Measurements from ENCODE around the gene SLC23A2. TPM values are rescaled to one million over a fixed set of nuclear protein-coding genes. Genes with fewer than 3 reads are reported as not detected.

SLC23A2 gene
- total and polyA plus RNA-seq, 12 donors, result 51.0 to 294 (median 145) TPM

- H3K4me3 ChIP-seq, result no peak overlapping the region
- no peaks in the 10 kb centered on the region for H3K9me3 ChIP-seq (replicated peaks in 1 of 3)
- no peaks in the 10 kb centered on the region for H3K27me3 ChIP-seq
- H3K4me1 ChIP-seq (replicated peaks in 1 of 2), result peaks cover 9 to 40% of the 10 kb centered on the region in 2 donors
- 77 to 84% (median 78%) methylated on average over 12 of the region's 12 CpGs for WGBS, 4 donors
- no peak for TF ChIP-seq CTCF (IDR thresholded peaks at IDR 0.05)
- no peak for TF ChIP-seq POLR2A (IDR thresholded peaks at IDR 0.05)
- intact Hi-C loops (cut with DNase I), result no loop called here
- peaks cover 0 to 31% of the 10 kb centered on the region in 2 donors for H3K36me3 ChIP-seq (replicated peaks in 1 of 2)
- peak in 2 of 7 donors; percentile 4 to 42 for DNase-seq
- H3K27ac ChIP-seq, result peak overlapping the region in 4 of 5 donors; percentile 29 to 75 (median 54)
Observed at GRCh38 chr20:4967752-4968477, 33.4 kb downstream of the SLC23A2 start.

- no peak overlapping the region for H3K4me3 ChIP-seq
- TF ChIP-seq CTCF (IDR thresholded peaks at IDR 0.05) (no peak), POLR2A (IDR thresholded peaks at IDR 0.05) (no peak)
- no peaks in the 10 kb centered on the region for H3K9me3 ChIP-seq (replicated peaks in 1 of 3)
- peak in 2 of 7 donors; percentile 5 to 38 for DNase-seq
- 58 to 75% (median 64%) methylated on average over 4 of the region's 4 CpGs for WGBS, 4 donors
- intact Hi-C loops (cut with DNase I), result no loop called here
- peaks cover 0 to 31% of the 10 kb centered on the region in 2 donors for H3K36me3 ChIP-seq (replicated peaks in 1 of 2)
- H3K27ac ChIP-seq, result peak overlapping the region; percentile 29 to 75 (median 39)
- H3K27me3 ChIP-seq, result no peaks in the 10 kb centered on the region
- H3K4me1 ChIP-seq (replicated peaks in 1 of 2), result peaks cover 7 to 40% of the 10 kb centered on the region in 2 donors
Observed at GRCh38 chr20:4966826-4967751, 34.2 kb downstream of the SLC23A2 start.

- TF ChIP-seq CTCF (IDR thresholded peaks at IDR 0.05) (peak in 1 of 6 experiments; percentile 5), POLR2A (IDR thresholded peaks at IDR 0.05) (no peak)
- H3K4me3 ChIP-seq, result no peak overlapping the region
- H3K27ac ChIP-seq, result peak overlapping the region; percentile 82 to 99 (median 91)
- no peaks in the 10 kb centered on the region for H3K36me3 ChIP-seq (replicated peaks in 1 of 2)
- peaks cover 14 to 53% of the 10 kb centered on the region in 2 donors for H3K4me1 ChIP-seq (replicated peaks in 1 of 2)
- WGBS, 4 donors, result 47 to 66% (median 65%) methylated on average over 10 of the region's 10 CpGs
- H3K27me3 ChIP-seq, result no peaks in the 10 kb centered on the region
- H3K9me3 ChIP-seq (replicated peaks in 1 of 3), result no peaks in the 10 kb centered on the region
- peak in 5 of 7 donors; percentile 33 to 73 (median 56) for DNase-seq
- intact Hi-C loops (cut with DNase I), result no loop called here
Observed at GRCh38 chr20:4962241-4962855, 39.0 kb downstream of the SLC23A2 start.

- intact Hi-C loops (cut with DNase I), result no loop called here
- DNase-seq, result peak; percentile 66 to 93 (median 83)
- H3K27ac ChIP-seq, result peak overlapping the region; percentile 82 to 99 (median 91)
- no peak overlapping the region for H3K4me3 ChIP-seq
- H3K36me3 ChIP-seq (replicated peaks in 1 of 2), result no peaks in the 10 kb centered on the region
- H3K9me3 ChIP-seq (replicated peaks in 1 of 3), result no peaks in the 10 kb centered on the region
- peaks cover 14 to 48% of the 10 kb centered on the region in 2 donors for H3K4me1 ChIP-seq (replicated peaks in 1 of 2)
- TF ChIP-seq CTCF (IDR thresholded peaks at IDR 0.05), result no peak
- TF ChIP-seq POLR2A (IDR thresholded peaks at IDR 0.05), result peak in 1 of 2 donors; percentile 55
- no peaks in the 10 kb centered on the region for H3K27me3 ChIP-seq
- 13 to 21% (median 15%) methylated on average over 4 of the region's 4 CpGs for WGBS, 4 donors
Observed at GRCh38 chr20:4961746-4962145, 39.6 kb downstream of the SLC23A2 start.
